ENCODE measurements around the gene COQ7. TPM values are rescaled to one million over a fixed set of nuclear protein-coding genes. Genes with fewer than 3 reads are reported as not detected.

The COQ7 gene
- total RNA-seq, 3 donors from 2014 or later: 30.3 to 34.2 (median 34.1) TPM

DNA sequence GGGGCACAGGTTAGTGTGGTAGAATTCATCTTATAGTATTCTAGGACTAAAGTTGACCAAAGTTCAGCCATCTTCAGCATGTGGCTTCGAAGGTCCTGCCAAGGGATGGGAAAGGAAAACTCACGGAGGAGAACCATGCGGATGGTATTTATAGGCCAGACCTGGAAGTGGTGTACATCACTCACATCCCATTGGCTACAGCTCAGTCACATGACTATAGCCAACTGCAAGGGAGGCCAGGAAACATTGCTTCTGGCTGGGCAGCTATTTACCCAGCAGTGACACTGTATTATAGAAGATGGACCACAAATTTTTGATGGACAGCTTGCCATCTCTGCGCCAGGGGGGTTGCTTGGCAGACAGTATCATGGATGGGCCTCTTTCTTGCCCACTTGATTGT lies 35.7 kb upstream of the COQ7 start:
- TF ChIP-seq, protein P1, sequence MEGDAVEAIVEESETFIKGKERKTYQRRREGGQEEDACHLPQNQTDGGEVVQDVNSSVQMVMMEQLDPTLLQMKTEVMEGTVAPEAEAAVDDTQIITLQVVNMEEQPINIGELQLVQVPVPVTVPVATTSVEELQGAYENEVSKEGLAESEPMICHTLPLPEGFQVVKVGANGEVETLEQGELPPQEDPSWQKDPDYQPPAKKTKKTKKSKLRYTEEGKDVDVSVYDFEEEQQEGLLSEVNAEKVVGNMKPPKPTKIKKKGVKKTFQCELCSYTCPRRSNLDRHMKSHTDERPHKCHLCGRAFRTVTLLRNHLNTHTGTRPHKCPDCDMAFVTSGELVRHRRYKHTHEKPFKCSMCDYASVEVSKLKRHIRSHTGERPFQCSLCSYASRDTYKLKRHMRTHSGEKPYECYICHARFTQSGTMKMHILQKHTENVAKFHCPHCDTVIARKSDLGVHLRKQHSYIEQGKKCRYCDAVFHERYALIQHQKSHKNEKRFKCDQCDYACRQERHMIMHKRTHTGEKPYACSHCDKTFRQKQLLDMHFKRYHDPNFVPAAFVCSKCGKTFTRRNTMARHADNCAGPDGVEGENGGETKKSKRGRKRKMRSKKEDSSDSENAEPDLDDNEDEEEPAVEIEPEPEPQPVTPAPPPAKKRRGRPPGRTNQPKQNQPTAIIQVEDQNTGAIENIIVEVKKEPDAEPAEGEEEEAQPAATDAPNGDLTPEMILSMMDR (IDR thresholded peaks at IDR 0.05): no peak
- Histone ChIP-seq H3K4me1 (ENCODE audit: low read depth) (peaks cover 5% of the 10 kb centered on the region), H3K36me3 (ENCODE audit: low read depth) (no peaks in the 10 kb centered on the region), H3K9me3 (no peaks in the 10 kb centered on the region), H3K4me3 (no peak overlapping the region)
- no peak for DNase-seq
- ATAC-seq: no peak
- intact Hi-C loops (cut with DNase I, micrococcal nuclease): no loop called here

DNA sequence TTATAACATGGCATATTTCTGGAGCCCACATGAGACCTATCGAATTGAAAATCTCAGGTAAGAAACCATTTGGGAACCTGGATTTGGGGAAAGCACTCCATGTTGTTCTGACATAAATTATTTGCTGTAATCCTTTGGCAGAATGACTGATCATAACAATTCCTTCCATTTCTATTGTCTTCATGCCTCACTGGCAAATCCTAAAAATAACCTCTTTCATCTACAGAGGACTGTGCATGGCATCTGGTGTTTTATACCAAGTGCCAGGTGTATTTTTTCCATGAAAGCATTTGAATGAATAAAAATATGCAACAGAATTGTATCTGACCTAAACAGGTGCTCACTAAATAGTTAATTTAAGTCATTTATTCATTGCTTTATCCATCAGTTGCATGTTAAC lies 33.7 kb upstream of the COQ7 start:
- intact Hi-C loops (cut with DNase I, micrococcal nuclease): no loop called here
- Histone ChIP-seq H3K9me3 (no peaks in the 10 kb centered on the region), H3K4me3 (no peak overlapping the region), H3K4me1 (ENCODE audit: low read depth) (no peaks in the 10 kb centered on the region), H3K36me3 (ENCODE audit: low read depth) (no peaks in the 10 kb centered on the region)
- ATAC-seq (no peak), DNase-seq (no peak)
- TF ChIP-seq, protein P1 (IDR thresholded peaks at IDR 0.05): no peak

DNA sequence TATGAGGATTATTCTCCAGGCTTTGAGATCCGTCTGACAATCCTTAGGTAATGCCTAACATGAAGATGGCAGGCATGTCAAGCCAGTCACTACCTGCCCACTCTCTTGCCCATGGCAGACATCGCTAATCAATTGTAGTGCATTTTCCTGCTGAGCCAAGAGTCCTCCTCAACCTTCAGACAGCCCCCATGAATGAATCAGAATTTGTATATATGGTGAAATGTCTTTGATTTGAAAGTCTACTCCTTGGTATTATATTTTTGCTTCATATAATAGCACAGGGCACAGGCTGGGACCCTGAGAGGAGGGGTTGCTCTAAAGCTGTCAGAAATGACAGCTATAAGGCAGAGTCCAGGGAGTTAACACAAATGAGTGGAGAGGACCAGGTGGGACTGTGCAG lies 27.0 kb upstream of the COQ7 start:
- Histone ChIP-seq H3K4me3 (no peak overlapping the region), H3K9me3 (no peaks in the 10 kb centered on the region), H3K4me1 (ENCODE audit: low read depth) (no peaks in the 10 kb centered on the region), H3K36me3 (ENCODE audit: low read depth) (peaks cover 3% of the 10 kb centered on the region)
- TF ChIP-seq, protein P1 (IDR thresholded peaks at IDR 0.05): no peak
- DNase-seq (no peak), ATAC-seq (no peak)
- intact Hi-C loops (cut with DNase I, micrococcal nuclease): no loop called here

DNA sequence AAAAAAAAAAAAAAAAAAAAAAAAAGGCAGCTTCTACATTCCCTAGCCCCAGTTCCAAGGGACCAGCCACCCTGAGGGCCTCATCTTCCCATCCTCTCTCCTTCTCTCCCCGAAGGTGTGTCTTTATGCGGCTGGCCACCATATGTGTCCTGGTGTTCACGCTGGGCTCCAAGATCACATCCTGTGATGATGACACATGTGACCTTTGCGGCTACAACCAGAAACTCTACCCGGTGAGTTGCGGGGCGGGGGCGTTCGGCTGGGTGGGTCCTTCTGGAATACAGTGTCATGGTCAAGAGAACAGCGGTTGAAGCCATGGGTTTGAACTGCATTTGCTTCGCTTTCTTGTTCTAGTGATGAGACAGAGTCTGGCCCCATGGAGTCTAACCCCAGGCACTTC lies 22.6 kb upstream of the COQ7 start:
- TF ChIP-seq, protein P1 (IDR thresholded peaks at IDR 0.05): no peak
- no peak for ATAC-seq
- intact Hi-C loops (cut with DNase I, micrococcal nuclease): no loop called here
- no peaks in the 10 kb centered on the region for H3K9me3 ChIP-seq
- no peaks in the 10 kb centered on the region for H3K4me1 ChIP-seq (ENCODE audit: low read depth)
- H3K4me3 ChIP-seq: no peak overlapping the region
- H3K36me3 ChIP-seq (ENCODE audit: low read depth): peaks cover 3% of the 10 kb centered on the region
- no peak for DNase-seq

DNA sequence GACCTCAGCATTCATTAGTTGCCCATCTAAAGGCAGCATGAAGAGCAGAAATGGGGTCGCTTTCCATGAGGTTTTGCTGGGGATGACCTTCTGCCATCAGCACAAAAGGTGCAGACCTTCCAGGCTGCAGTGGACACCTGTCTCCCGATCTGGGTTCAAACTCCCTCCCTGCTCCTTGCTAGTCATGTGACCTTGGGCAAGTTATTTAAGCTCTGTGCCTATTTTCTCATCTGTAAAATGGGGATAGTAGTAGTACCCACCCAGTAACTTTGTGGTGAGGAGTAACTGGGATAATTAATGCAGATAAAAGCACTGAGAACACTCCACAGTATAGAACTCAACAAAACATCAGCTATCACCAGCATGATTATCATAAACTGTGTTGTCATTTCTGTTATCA lies 21.4 kb upstream of the COQ7 start:
- DNase-seq (no peak), ATAC-seq (no peak)
- Histone ChIP-seq H3K36me3 (ENCODE audit: low read depth) (no peaks in the 10 kb centered on the region), H3K4me1 (ENCODE audit: low read depth) (no peaks in the 10 kb centered on the region), H3K4me3 (no peak overlapping the region), H3K9me3 (no peaks in the 10 kb centered on the region)
- TF ChIP-seq, protein P1 (IDR thresholded peaks at IDR 0.05): no peak
- intact Hi-C loops (cut with DNase I, micrococcal nuclease): no loop called here

DNA sequence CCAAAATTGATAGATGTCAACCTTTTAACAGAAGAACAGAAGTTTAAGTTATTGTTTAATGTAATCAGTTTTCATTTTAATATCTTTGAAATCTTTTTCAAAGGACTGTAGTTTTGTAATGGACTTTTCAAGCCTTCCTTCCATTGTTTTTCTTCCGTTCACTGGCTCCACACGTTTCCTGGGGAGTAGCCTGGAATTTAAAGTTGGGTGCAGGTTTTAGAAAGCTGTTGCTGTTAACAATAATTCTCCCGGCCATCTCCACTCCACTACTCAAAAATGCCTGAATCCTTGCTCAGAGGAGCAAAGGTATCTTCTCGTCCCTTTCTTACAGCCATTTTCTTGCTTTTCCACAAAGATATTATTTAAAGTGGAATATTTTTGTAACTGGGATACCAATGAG lies 4.7 kb upstream of the COQ7 start:
- no peak for ATAC-seq
- no peak for DNase-seq
- no peaks in the 10 kb centered on the region for H3K9me3 ChIP-seq
- intact Hi-C loops (cut with DNase I, micrococcal nuclease): no loop called here
- TF ChIP-seq, protein P1 (IDR thresholded peaks at IDR 0.05): no peak
- no peaks in the 10 kb centered on the region for H3K4me1 ChIP-seq (ENCODE audit: low read depth)
- H3K36me3 ChIP-seq (ENCODE audit: low read depth): no peaks in the 10 kb centered on the region
- no peak overlapping the region for H3K4me3 ChIP-seq
